ENCODE data around the gene ARNT2.

DNA sequence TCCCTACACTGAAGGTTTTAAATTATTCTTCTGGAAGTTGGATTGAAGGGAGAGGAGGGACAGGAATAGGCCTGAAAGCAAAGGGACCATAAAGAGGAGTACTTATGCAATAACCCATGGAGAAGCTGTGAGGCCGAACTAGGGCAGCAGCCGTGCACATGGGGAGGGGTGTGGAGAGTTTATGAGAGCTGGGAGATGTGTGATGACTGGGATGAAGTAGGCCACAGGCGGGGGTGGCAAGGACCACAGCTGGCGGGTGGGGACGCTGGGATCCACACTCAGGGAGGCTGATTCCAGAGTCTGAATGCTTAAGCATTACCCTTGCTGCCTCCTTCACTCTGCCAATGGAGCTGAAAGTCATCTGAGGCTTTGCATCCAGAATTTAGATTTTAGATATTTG is 123.8 kb downstream of the ARNT2 start:
- TF ChIP-seq CTCF (IDR thresholded peaks at IDR 0.05) (no peak), ZFX (IDR thresholded peaks at IDR 0.05; ENCODE audit: borderline replicate concordance) (no peak)

Measured in 22Rv1 (cell line).